GM04504 (cell line): ENCODE results near the gene NRROS.
A peak's percentile ranks its signal among the peaks of the same experiment; 100 is the strongest.

ENCODE experiments used
- DNase-seq: peaks from one replicate; pipeline ENCODE4 v3.0.0-alpha.2; 2012; ENCODE audit warnings: low read depth

The NRROS gene

DNA sequence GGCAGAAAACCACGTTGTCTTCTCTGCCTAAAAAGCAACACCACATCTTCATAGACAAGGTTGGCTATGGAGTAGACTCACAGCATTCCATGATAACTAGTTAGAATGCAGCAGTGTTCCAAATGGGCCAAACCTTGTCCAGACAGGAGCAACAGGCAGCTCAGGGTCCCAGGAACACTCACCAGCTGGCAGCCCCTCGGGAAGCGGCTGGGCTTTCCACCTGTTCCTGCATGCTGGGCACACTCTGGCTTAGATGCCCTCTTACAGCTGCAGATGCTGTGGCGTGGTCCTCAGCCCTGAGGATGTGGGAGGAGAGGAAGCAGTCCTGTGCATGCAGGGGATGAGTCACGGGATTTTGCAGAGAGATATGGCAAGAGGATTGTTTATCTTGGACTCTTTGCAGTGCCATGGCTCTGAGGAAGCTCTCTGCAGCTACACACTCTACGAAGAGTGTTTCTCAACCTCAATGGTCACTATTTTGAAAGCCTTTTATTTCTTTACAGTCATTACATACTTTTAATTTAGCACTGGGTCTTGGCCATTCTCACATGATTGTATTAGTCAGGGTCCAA is 11.3 kb downstream of the NRROS start:
- peak; percentile 85 for DNase-seq

- DNase-seq: no peak
These were observed 12.3 kb downstream of the NRROS start for GRCh38 chr3:196651819-196652218.

DNA sequence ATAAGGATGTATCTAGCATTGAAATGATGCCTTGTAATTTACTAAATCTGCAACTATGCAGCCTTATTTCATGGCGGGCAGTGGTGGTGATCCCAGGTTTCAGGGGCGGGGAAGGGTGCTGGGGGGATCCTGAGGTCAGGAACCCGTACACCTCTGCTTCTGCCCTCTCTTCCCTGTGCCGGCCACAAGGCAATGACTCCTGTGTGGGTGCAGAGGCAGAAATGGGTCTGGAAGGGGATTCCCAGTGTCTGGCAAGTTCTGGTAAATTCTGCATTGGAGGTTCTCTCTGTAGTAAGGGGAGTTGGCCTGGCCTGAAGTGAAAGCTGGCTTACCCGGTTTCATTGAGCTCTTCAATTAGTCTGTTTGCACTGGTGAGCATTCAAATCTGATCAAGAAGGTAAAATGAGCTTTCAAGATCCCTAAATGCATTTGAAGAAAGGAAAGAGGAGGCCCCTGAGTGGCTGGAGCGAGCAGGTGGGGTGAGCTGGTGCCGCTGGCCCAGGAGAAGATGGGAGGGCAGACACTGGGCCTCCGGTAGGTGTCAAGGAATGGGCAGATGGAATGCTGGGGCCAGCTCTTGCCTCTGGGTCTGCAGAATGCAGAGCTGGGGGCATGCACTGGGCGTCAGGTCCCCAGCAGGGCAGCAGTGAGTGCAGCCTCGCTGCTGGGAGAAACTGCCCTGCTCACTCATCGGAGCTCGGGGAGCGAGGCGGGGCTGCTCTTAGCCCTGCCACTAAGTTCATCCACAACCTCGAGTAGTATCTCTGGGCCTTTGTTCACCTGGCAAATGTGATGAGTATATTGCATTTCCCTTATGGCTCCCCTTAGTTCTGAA is 13.7 kb downstream of the NRROS start:
- DNase-seq: no peak

- no peak for DNase-seq
These were observed 14.7 kb downstream of the NRROS start for GRCh38 chr3:196654006-196654734.

GRCh38 chr3:196654735-196655090 is 15.2 kb downstream of the NRROS start:
- DNase-seq: no peak

DNA sequence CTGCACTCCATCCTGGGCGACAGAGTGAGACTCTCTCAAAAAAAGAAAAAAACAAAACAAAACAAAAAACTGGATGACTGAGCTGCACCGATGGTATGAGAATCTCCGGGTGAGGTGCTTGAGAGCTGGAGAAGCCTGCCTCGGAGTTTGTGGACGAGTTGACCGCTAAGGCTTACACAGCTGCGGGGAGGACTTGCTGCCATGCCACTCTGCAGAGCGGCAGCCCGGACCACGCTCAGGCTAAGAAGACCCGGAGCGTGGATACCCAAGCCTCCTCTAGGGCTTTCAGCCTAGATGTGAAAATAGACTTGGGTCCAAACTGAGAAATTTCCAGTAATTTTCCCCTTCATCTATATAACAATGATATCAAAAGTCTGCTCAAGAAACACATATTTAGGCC is 16.0 kb downstream of the NRROS start:
- no peak for DNase-seq

- DNase-seq: no peak
These were observed 16.7 kb downstream of the NRROS start for GRCh38 chr3:196656213-196656612.

GRCh38 chr3:196659901-196660351 is 20.4 kb downstream of the NRROS start:
- DNase-seq: no peak

DNA sequence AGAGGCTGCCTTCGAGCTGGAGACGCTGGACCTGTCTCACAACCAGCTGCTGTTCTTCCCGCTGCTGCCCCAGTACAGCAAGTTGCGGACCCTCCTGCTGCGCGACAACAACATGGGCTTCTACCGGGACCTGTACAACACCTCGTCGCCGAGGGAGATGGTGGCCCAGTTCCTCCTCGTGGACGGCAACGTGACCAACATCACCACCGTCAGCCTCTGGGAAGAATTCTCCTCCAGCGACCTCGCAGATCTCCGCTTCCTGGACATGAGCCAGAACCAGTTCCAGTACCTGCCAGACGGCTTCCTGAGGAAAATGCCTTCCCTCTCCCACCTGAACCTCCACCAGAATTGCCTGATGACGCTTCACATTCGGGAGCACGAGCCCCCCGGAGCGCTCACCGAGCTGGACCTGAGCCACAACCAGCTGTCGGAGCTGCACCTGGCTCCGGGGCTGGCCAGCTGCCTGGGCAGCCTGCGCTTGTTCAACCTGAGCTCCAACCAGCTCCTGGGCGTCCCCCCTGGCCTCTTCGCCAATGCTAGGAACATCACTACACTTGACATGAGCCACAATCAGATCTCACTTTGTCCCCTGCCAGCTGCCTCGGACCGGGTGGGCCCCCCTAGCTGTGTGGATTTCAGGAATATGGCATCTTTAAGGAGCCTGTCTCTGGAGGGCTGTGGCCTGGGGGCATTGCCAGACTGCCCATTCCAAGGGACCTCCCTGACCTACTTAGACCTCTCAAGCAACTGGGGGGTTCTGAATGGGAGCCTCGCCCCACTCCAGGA is 21.1 kb downstream of the NRROS start:
- no peak for DNase-seq

GRCh38 chr3:196661400-196661799 is 21.9 kb downstream of the NRROS start:
- DNase-seq: no peak

DNA sequence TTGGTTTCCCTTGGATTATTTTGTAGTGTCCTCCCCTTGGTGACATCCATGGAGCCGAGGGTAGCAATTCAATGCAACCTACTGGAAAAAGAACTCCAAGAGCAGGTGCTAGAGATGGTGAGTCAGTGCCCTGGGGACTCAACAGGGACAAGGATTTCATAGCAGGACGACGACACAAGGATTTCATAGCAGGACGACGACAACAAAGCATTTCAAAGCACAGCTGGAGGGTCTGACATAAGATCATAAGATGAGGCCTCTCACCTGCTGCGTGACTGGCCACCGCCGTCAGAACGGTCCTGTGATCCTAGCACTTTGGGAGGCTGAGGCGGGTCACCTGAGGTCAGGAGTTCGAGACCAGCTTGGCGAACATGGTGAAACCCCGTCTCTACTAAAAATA is 22.5 kb downstream of the NRROS start:
- DNase-seq: no peak

GRCh38 chr3:196662711-196663571 is 23.4 kb downstream of the NRROS start:
- no peak for DNase-seq

DNA sequence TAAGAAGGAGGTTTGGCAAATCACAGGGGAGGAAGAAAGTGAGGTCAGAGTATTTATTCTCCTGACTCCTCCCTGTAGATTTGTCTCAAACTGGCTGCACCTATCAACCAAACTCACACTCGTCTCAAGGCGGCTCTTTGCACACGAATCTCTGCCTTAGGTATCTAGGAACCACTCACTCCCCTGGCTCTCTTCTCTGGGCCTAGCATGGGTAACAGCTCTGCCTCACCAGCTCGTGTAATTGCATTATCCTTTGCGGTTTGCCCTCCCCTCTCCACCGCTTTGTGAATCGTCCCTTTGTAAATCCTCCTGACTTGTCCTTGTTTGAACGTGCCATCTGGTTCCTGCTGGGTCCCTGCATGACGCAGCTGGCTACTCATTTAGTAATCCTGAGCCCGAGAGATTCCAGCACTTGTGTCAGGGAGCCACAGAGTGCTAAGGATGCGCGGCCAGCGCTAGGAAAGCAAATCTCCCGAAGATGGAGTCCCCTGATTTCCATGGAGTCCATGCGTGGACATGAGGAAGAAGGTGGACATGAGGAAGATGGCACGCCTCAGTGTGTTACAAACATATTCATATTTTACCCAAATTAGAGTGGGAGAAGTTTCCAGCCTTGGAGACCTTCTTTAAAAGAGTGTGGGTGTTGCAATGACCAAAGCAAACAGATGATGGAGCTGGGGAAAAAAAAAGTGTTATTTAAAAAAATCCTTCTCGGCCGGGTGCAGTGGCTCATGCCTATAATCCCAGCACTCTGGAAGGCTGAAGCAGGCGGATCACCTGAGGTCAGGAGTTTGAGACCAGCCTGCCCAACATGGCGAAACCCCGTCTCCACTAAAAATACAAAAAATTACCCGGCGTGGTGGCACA is 26.7 kb downstream of the NRROS start:
- DNase-seq: peak; percentile 43

DNA sequence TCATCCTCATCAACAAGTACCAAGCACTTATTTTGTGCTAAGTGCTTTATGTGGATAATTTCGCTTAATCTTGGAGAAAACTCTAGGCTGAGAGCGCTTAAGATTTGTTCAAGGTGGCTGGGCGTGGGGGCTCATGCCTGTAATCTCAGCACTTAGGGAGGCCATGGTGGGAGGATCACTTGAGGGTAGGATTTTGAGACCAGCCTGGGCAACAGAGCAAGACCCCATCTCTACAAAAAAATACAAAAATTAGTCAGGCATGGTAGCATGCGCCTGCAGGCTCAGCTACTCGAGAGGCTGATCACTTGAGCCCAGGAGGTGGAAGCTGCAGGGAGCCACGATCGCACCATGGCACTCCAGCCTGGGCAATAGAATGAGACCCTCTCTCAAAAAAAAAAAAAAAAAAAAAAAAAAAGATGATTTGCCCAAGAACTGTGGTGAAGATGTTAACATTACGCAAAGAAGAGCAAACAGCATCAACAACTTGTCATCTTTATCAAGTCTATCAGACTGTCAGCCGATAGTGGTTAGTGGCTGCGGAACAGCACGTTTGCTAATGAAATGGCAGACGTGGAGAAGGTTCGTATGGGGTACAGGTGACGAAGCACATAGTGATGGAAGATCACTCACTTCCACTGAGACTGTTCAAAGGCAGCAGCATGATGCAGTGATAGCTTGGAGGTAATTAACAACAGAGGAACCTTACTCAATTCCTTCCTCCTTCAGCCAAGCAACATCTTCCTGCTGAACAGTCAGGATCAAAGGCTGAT is 27.7 kb downstream of the NRROS start:
- DNase-seq: no peak

- DNase-seq: no peak
These were observed 30.8 kb downstream of the NRROS start for GRCh38 chr3:196670339-196670738.

- DNase-seq: no peak
These were observed 34.1 kb downstream of the NRROS start for GRCh38 chr3:196673632-196674031.

GRCh38 chr3:196677353-196677752 is 37.9 kb downstream of the NRROS start:
- no peak for DNase-seq

DNA sequence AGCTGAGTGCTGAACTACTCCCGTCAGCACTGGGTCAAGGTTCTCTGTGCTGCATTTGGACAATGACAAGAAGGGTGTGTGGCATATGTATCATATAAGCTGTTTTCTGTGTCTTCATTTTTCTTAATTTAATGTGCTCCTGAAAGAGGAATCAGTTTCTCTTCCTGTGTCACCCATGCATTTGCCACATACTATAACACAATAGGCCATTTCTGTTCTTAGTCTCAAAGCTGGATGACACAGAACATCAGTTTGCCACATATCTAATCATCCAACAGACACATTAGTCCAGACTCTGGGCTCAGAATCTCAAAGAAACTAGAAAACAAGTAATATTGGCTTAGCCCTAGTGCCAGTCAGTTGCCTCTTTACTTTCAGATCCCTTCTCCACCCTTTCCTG is 38.4 kb downstream of the NRROS start:
- DNase-seq: no peak

- DNase-seq: peak; percentile 18
These were observed 45.3 kb downstream of the NRROS start for GRCh38 chr3:196684548-196685407.
